A549 (cell line): Measurements from ENCODE around the gene FAM89A. TPM values are rescaled to one million over a fixed set of nuclear protein-coding genes. Genes with fewer than 3 reads are reported as not detected.

ENCODE experiments used
- ATAC-seq, 2 experiments: fragments of 200-7000 bp in 1 of 2; fragments of >200 bp in 1 of 2; cut with Nextera tagmentation in 1 of 2; cut with Tn5 transposase in 1 of 2; 3 replicates each; pipeline versions ENCODE4 v1.8.0 to v1.9.1; 2018 to 2020; ENCODE audit warnings: mild to moderate bottlenecking in 1 of 2, moderate library complexity in 1 of 2
- CTCF ChIA-PET: fragments of 300-600 bp; sonication (Branson Sonifier 250); formaldehyde crosslinking; extraction: SDS; loops from one replicate; lab custom pipeline; 2021; ENCODE audit warnings: antibody characterized with exemption, inconsistent platforms; lab: Yijun Ruan, JAX
- POLR2A ChIA-PET: fragments of 350-600 bp; formaldehyde crosslinking; extraction: SDS; loops from one replicate; lab custom pipeline; 2021; ENCODE audit warnings: antibody characterized with exemption, inconsistent platforms; lab: Yijun Ruan, JAX
- DNase-seq, 2 experiments: peaks; one replicate each; pipeline versions ENCODE4 v3.0.0 to v3.0.0-alpha.2; 2011 to 2016; ENCODE audit warnings: low read depth in 1 of 2, low spot score in 1 of 2
- FAIRE-seq: peaks from 2 replicates; lab custom pipeline; 2011; peaks lifted over from hg19 to GRCh38; lab: Jason Lieb, UNC
- H3K27ac ChIP-seq, 2 experiments: fragments of >200 bp; sonication (Bioruptor Twin); formaldehyde crosslinking; 3 replicates each; pipeline ENCODE4 v1.5.1; 2016 to 2017
- H3K4me1 ChIP-seq: fragments of >200 bp; sonication (Bioruptor Twin); formaldehyde crosslinking; 3 replicates; pipeline ENCODE4 v1.6.1; 2016
- H3K4me2 ChIP-seq: fragments of >200 bp; sonication (Bioruptor Twin); formaldehyde crosslinking; 3 replicates; pipeline ENCODE4 v1.6.1; 2016
- H3K4me3 ChIP-seq: fragments of >200 bp; sonication (Bioruptor Twin); formaldehyde crosslinking; 3 replicates; pipeline ENCODE4 v1.5.1; 2016
- H3K9me3 ChIP-seq: fragments of >200 bp; sonication (Bioruptor Twin); formaldehyde crosslinking; 3 replicates; pipeline ENCODE4 v1.6.1; 2016
- CBX2 ChIP-seq: fragments of 200-600 bp; sonication (generic); IDR thresholded peaks from 2 replicates; pipeline ENCODE4 v1.6.1; 2016; ENCODE audit warnings: low read depth, mild to moderate bottlenecking, borderline replicate concordance
- CEBPB ChIP-seq, 2 experiments: fragments of >200 bp in 1 of 2; sonication (Bioruptor Twin) in 1 of 2; formaldehyde crosslinking in 1 of 2; IDR thresholded peaks; 2 replicates each; pipeline ENCODE4 v1.6.1; 2012 to 2016
- CHD2 ChIP-seq: fragments of 150-350 bp; IDR thresholded peaks from 2 replicates; pipeline ENCODE4 v1.6.1; 2014; ENCODE audit warnings: low read length; ENCODE audit not compliant: partially characterized antibody
- CHD4 ChIP-seq: fragments of 200-600 bp; sonication (generic); IDR thresholded peaks from 2 replicates; pipeline ENCODE4 v1.6.1; 2016; ENCODE audit warnings: antibody characterized with exemption, mild to moderate bottlenecking, borderline replicate concordance
- E2F6 ChIP-seq: IDR thresholded peaks from 2 replicates; pipeline ENCODE4 v1.6.1; 2012; ENCODE audit warnings: low read depth, borderline replicate concordance
- FOSB ChIP-seq: fragments of 250-450 bp; sonication (Bioruptor Pico); IDR thresholded peaks from 2 replicates; pipeline ENCODE4 v1.5.0; 2020; ENCODE audit warnings: mild to moderate bottlenecking, moderate library complexity
- FOSL2 ChIP-seq, 2 experiments: fragments of 450-650 bp in 1 of 2; fragments of >200 bp in 1 of 2; sonication (Bioruptor Twin) in 1 of 2; formaldehyde crosslinking; IDR thresholded peaks; 2 replicates each; pipeline versions ENCODE4 v1.5.0 to v1.6.1; 2016 to 2020; ENCODE audit warnings: mild to moderate bottlenecking in 1 of 2, moderate library complexity in 1 of 2
- FOXS1 ChIP-seq: fragments of 250-450 bp; sonication (Bioruptor Pico); IDR thresholded peaks from 2 replicates; pipeline ENCODE4 v1.5.0; 2020; ENCODE audit warnings: mild to moderate bottlenecking, moderate library complexity
- HOXA7 ChIP-seq: fragments of 250-450 bp; sonication (Bioruptor Pico); IDR thresholded peaks from 2 replicates; pipeline ENCODE4 v1.5.0; 2020; ENCODE audit warnings: mild to moderate bottlenecking, moderate library complexity
- HOXB13 ChIP-seq: fragments of 250-450 bp; sonication (Bioruptor Pico); IDR thresholded peaks from 2 replicates; pipeline ENCODE4 v1.5.0; 2020; ENCODE audit warnings: low read depth, mild to moderate bottlenecking, moderate library complexity
- HOXB5 ChIP-seq: fragments of 250-450 bp; sonication (Bioruptor Pico); IDR thresholded peaks from 2 replicates; pipeline ENCODE4 v1.5.0; 2020; ENCODE audit warnings: mild to moderate bottlenecking, moderate library complexity
- JUN ChIP-seq, 2 experiments: fragments of >200 bp; sonication (Bioruptor Twin); formaldehyde crosslinking; IDR thresholded peaks; 2 replicates in 1 of 2; 3 replicates in 1 of 2; pipeline ENCODE4 v1.6.1; 2016 to 2017
- MAFK ChIP-seq: fragments of 450-650 bp; IDR thresholded peaks from 2 replicates; pipeline ENCODE4 v1.6.1; 2014; ENCODE audit not compliant: partially characterized antibody
- NPAS2 ChIP-seq: fragments of 250-450 bp; sonication (Bioruptor Pico); IDR thresholded peaks from 2 replicates; pipeline ENCODE4 v1.8.0; 2022; ENCODE audit warnings: mild to moderate bottlenecking, moderate library complexity, borderline replicate concordance
- NR3C1 ChIP-seq: fragments of >200 bp; sonication (Bioruptor Twin); formaldehyde crosslinking; IDR thresholded peaks from 3 replicates; pipeline ENCODE4 v1.6.1; 2017
- PHF8 ChIP-seq: fragments of 200-600 bp; sonication (generic); IDR thresholded peaks from 2 replicates; pipeline ENCODE4 v1.6.1; 2016; ENCODE audit warnings: low read depth, mild to moderate bottlenecking, antibody characterized with exemption, moderate library complexity, borderline replicate concordance
- POLR2AphosphoS2 ChIP-seq: conservative IDR thresholded peaks from 2 replicates; pipeline ENCODE4 v1.6.1; 2012; ENCODE audit warnings: low read length, improper control_type of control experiment, inconsistent platforms
- SMC3 ChIP-seq: fragments of >200 bp; sonication (Bioruptor Twin); formaldehyde crosslinking; IDR thresholded peaks from 3 replicates; pipeline ENCODE4 v1.6.1; 2018; ENCODE audit warnings: inconsistent platforms
- TP53 ChIP-seq: fragments of 250-450 bp; sonication (Bioruptor Pico); IDR thresholded peaks from 2 replicates; pipeline ENCODE4 v1.5.0; 2021; ENCODE audit warnings: mild to moderate bottlenecking, moderate library complexity
- USF2 ChIP-seq: fragments of 450-650 bp; IDR thresholded peaks from 2 replicates; pipeline ENCODE4 v1.6.1; 2014; ENCODE audit warnings: antibody characterized with exemption
- ZC3H11A ChIP-seq: fragments of 450-650 bp; IDR thresholded peaks from 2 replicates; pipeline ENCODE4 v1.6.1; 2014; ENCODE audit warnings: antibody characterized with exemption, mild to moderate bottlenecking
- ZSCAN20 ChIP-seq: fragments of 250-450 bp; sonication (Bioruptor Pico); IDR thresholded peaks from 2 replicates; pipeline ENCODE4 v1.8.0; 2022; ENCODE audit warnings: mild to moderate bottlenecking, moderate library complexity
- WGBS: methylation state at CpG from one replicate; pipeline ENCODE4 v1.1.6; 2017; ENCODE audit errors: missing lambda C conversion rate; 5-methylcytosine and 5-hydroxymethylcytosine counted together
- polyA plus RNA-seq, 4 experiments: library from polyadenylated mRNA; depleted of rRNA in 3 of 4; stranded (reverse); fragments of >200 nt; fragmentation: RNase III in 1 of 4; extraction: RNeasy Plus Mini Kit Qiagen cat#74134 plus additional on column Dnase treatment in 1 of 4; gene quantifications; 2 replicates in 3 of 4; 3 replicates in 1 of 4; pipeline ENCODE4 v1.2.3, GENCODE V29; 2011 to 2017
- TF ChIP-seq, protein P1 (sequence below): fragments of >200 bp; sonication (Bioruptor Twin); formaldehyde crosslinking; IDR thresholded peaks from 2 replicates; pipeline ENCODE4 v1.6.1; 2016

Gene FAM89A
- polyA plus RNA-seq, 2 of the 4 experiments (the other 2 are of a cell fraction): 13.3 to 25.3 TPM

DNA sequence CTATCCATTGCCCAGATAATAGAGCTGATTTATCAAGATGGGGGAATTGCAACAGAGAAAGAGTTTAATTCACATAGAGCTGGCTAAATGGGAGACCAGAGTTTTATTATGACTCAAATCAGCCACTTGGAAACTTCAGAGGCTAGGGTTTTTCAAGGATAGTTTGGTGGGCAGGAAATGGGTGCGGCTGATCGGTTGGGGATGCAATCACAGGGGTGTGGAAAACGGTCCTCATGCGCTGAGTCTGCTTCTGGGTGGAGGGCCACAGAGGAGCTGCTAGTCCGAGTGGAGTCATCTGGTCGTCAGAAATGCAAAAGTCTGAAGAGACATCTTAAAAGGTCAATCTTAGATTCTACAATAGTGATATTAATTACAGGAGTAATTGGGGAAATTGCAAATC lies 32.0 kb upstream of the FAM89A start:
- H3K4me2 ChIP-seq: no peak overlapping the region
- no peak for ATAC-seq
- TF ChIP-seq FOSB (CRISPR knock-in tag): no peak
- TF ChIP-seq JUN (IDR thresholded peaks at IDR 0.05): no peak
- TF ChIP-seq, all 56 proteins: peak for 0
- Histone ChIP-seq H3K4me3 (no peak overlapping the region), H3K9me3 (no peaks in the 10 kb centered on the region), H3K4me1 (no peaks in the 10 kb centered on the region), H3K27ac (no peak overlapping the region)
- DNase-seq: no peak
- ChIA-PET POLR2A (no interaction called here), CTCF (no interaction called here)
- FAIRE-seq: no peak
- WGBS: 79% methylated on average over 6 of the region's 6 CpGs

- FAIRE-seq (no peak), ATAC-seq (no peak), DNase-seq (no peak)
- 62% methylated on average over 8 of the region's 8 CpGs for WGBS
- Histone ChIP-seq H3K4me2 (no peak overlapping the region), H3K27ac (no peak overlapping the region), H3K4me1 (no peaks in the 10 kb centered on the region), H3K9me3 (no peaks in the 10 kb centered on the region), H3K4me3 (no peak overlapping the region)
- ChIA-PET POLR2A (no interaction called here), CTCF (interaction anchor here (0.6 kb wide), 1 partner anchor 1231 kb away, joined by 3 read pairs; no protein-coding TSS in a partner anchor)
- TF ChIP-seq POLR2AphosphoS2 (no peak), FOSL2 (IDR thresholded peaks at IDR 0.05) (no peak), FOSL2 (CRISPR knock-in tag; IDR thresholded peaks at IDR 0.05) (no peak), NR3C1 (no peak), PHF8 (no peak), MAFK (no peak), E2F6 (no peak), SMC3 (no peak), ZSCAN20 (CRISPR knock-in tag) (no peak), HOXB5 (CRISPR knock-in tag) (no peak)
- TF ChIP-seq, protein P1, sequence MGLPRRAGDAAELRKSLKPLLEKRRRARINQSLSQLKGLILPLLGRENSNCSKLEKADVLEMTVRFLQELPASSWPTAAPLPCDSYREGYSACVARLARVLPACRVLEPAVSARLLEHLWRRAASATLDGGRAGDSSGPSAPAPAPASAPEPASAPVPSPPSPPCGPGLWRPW: no peak
These were observed 30.8 kb upstream of the FAM89A start for GRCh38 chr1:231070758-231071444.

DNA sequence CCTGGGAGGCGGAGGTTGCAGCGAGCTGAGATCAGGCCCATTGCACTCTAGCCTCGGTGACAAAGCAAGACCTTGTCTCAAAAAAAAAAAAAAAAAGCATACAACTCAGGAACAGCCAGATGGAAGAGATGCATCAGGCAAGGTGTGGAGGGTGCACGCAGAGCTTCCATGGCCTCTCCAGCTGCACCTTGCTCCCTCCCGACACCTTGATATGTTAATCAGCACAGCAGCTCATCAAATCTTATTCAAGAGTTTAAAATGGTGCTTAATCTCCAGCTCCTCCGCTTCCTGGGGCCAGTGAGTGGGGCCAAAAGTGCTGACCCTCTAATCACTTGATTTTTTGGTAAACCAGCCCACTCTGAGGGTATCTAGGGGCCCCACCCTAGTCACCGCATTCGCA lies 29.3 kb upstream of the FAM89A start:
- ChIA-PET CTCF (interaction anchor here (1.7 kb wide), 2 partner anchors 9 to 21 kb away, joined by 4 read pairs; no protein-coding TSS in a partner anchor), POLR2A (interaction anchor here (0.6 kb wide), 1 partner anchor 252 kb away, joined by 5 read pairs; no protein-coding TSS in a partner anchor)
- Histone ChIP-seq H3K9me3 (no peaks in the 10 kb centered on the region), H3K4me2 (no peak overlapping the region), H3K4me3 (no peak overlapping the region), H3K27ac (no peak overlapping the region), H3K4me1 (no peaks in the 10 kb centered on the region)
- ATAC-seq (no peak), DNase-seq (no peak), FAIRE-seq (no peak)
- no peak for TF ChIP-seq HOXA7 (CRISPR knock-in tag)
- TF ChIP-seq NPAS2 (CRISPR knock-in tag): no peak
- no peak for TF ChIP-seq FOSB (CRISPR knock-in tag)
- no peak for TF ChIP-seq TP53 (CRISPR knock-in tag)
- no peak for TF ChIP-seq HOXB13
- no peak for TF ChIP-seq SMC3
- TF ChIP-seq ZSCAN20 (CRISPR knock-in tag): no peak
- TF ChIP-seq, protein P1: no peak
- TF ChIP-seq CBX2: no peak
- no peak for TF ChIP-seq CHD2
- TF ChIP-seq USF2: no peak
- no peak for TF ChIP-seq CHD4
- TF ChIP-seq FOSL2 (IDR thresholded peaks at IDR 0.05): no peak
- no peak for TF ChIP-seq FOSL2 (CRISPR knock-in tag; IDR thresholded peaks at IDR 0.05)
- TF ChIP-seq CEBPB (IDR thresholded peaks at IDR 0.05): no peak
- TF ChIP-seq MAFK: no peak
- no peak for TF ChIP-seq FOXS1
- no peak for TF ChIP-seq ZC3H11A
- WGBS: 80% methylated on average over 8 of the region's 8 CpGs
